ENCODE measurements around the gene CNOT3.

GRCh38 chr19:54094426-54095000 lies 43.0 kb upstream of the CNOT3 start:
- TF ChIP-seq POLR2A (IDR thresholded peaks at IDR 0.05) (no peak), POLR2AphosphoS5 (IDR thresholded peaks at IDR 0.05) (no peak)
- TF ChIP-seq, protein P1, sequence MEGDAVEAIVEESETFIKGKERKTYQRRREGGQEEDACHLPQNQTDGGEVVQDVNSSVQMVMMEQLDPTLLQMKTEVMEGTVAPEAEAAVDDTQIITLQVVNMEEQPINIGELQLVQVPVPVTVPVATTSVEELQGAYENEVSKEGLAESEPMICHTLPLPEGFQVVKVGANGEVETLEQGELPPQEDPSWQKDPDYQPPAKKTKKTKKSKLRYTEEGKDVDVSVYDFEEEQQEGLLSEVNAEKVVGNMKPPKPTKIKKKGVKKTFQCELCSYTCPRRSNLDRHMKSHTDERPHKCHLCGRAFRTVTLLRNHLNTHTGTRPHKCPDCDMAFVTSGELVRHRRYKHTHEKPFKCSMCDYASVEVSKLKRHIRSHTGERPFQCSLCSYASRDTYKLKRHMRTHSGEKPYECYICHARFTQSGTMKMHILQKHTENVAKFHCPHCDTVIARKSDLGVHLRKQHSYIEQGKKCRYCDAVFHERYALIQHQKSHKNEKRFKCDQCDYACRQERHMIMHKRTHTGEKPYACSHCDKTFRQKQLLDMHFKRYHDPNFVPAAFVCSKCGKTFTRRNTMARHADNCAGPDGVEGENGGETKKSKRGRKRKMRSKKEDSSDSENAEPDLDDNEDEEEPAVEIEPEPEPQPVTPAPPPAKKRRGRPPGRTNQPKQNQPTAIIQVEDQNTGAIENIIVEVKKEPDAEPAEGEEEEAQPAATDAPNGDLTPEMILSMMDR (IDR thresholded peaks at IDR 0.05): no peak

Measured in breast epithelium (tissue), 3 donors.